GM19467 (cell line): ENCODE measurements around the gene HS3ST3B1.

Source experiments
- ATAC-seq: cut with Tn5 transposase; IDR thresholded peaks from one replicate; pipeline ENCODE4 v1.9.1; 2021; ENCODE audit warnings: mild to moderate bottlenecking, moderate library complexity; ENCODE audit not compliant: unreplicated experiment

HS3ST3B1 gene

GRCh38 chr17:14300575-14301278 lies at the start of gene HS3ST3B1:
Gene HS3ST3B1 (plus strand): TSS chr17:14301081. CDS start chr17:14301519, 438 bp downstream.
- ATAC-seq: peak; percentile 78

- ATAC-seq: no peak
These were observed 39.5 kb upstream of the HS3ST3B1 start for GRCh38 chr17:14261406-14261805.

GRCh38 chr17:14268264-14268663 lies 32.6 kb upstream of the HS3ST3B1 start:
- no peak for ATAC-seq

GRCh38 chr17:14269473-14269872 lies 31.4 kb upstream of the HS3ST3B1 start:
- ATAC-seq: no peak

- no peak for ATAC-seq
These were observed 30.4 kb upstream of the HS3ST3B1 start for GRCh38 chr17:14270508-14270907.

- ATAC-seq: no peak
These were observed 24.2 kb upstream of the HS3ST3B1 start for GRCh38 chr17:14276535-14277250.

GRCh38 chr17:14281530-14281929 lies 19.4 kb upstream of the HS3ST3B1 start:
- no peak for ATAC-seq

- ATAC-seq: no peak
These were observed 18.2 kb upstream of the HS3ST3B1 start for GRCh38 chr17:14282726-14283125.

- no peak for ATAC-seq
These were observed 11.7 kb upstream of the HS3ST3B1 start for GRCh38 chr17:14289162-14289561.

- ATAC-seq: no peak
These were observed 6.0 kb upstream of the HS3ST3B1 start for GRCh38 chr17:14294876-14295275.

GRCh38 chr17:14295676-14296075 lies 5.2 kb upstream of the HS3ST3B1 start:
- no peak for ATAC-seq

- no peak for ATAC-seq
These were observed 4.5 kb upstream of the HS3ST3B1 start for GRCh38 chr17:14296166-14296910.

- no peak for ATAC-seq
These were observed 3.6 kb upstream of the HS3ST3B1 start for GRCh38 chr17:14297161-14297851.

GRCh38 chr17:14298221-14298946 lies 2.5 kb upstream of the HS3ST3B1 start:
- no peak for ATAC-seq

- no peak for ATAC-seq
These were observed 2.0 kb upstream of the HS3ST3B1 start for GRCh38 chr17:14298947-14299279.

- no peak for ATAC-seq
These were observed 1.4 kb upstream of the HS3ST3B1 start for GRCh38 chr17:14299280-14300141.

- ATAC-seq: no peak
These were observed 604 bp downstream of the HS3ST3B1 start for GRCh38 chr17:14301279-14302090.

GRCh38 chr17:14302091-14302430 lies 1.2 kb downstream of the HS3ST3B1 start:
- no peak for ATAC-seq
